ENCODE data around the gene FBXL5.

Gene FBXL5

GRCh38 chr4:15665753-15666365 lies 10.7 kb upstream of the FBXL5 start:
- H3K36me3 ChIP-seq (ENCODE audit: control insufficient read depth, insufficient read depth, low read length), result peaks cover 55% of the 10 kb centered on the region
- peaks cover 11% of the 10 kb centered on the region for H3K4me1 ChIP-seq (ENCODE audit: control insufficient read depth, insufficient read depth, low read length, poor library complexity, severe bottlenecking)
- WGBS, 2 experiments (ENCODE audit: insufficient coverage in 2 of 2), result 100% methylated on average over 1 of the region's 3 CpGs
- H3K9me3 ChIP-seq (ENCODE audit: control insufficient read depth, low read length), result no peaks in the 10 kb centered on the region
- no peak overlapping the region for H3K27ac ChIP-seq (ENCODE audit: low read depth, low read length, severe bottlenecking)
- no peak overlapping the region for H3K4me3 ChIP-seq (ENCODE audit: extremely low read depth, insufficient read depth, low read length, poor library complexity, severe bottlenecking)

GRCh38 chr4:15659768-15660570 lies 4.8 kb upstream of the FBXL5 start:
- no CpG with 5 or more reads among the region's 5 CpGs for WGBS, 2 experiments (ENCODE audit: insufficient coverage in 2 of 2)

DNA sequence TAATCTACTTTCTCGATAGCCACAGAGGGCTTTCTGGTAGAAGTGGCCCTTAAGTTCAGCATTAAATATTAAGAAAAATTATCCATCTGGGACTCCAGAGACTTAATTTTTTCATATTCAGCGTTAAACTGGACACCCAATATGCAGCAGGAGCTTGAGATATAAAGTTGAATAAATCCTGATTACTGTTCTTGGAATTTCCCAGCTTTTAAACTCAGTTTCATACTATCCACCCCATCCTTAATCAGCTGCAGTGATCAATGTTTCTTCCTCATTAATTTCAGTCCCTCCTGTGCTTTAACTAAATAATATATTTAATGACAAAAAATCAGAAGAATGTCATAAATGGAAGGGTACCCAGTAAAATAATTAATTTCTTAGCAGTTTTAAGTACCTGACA lies 3.6 kb upstream of the FBXL5 start:
- peaks cover 10% of the 10 kb centered on the region for H3K4me1 ChIP-seq (ENCODE audit: control insufficient read depth, insufficient read depth, low read length, poor library complexity, severe bottlenecking)

More at GRCh38 chr4:15659768-15660570, 4.8 kb upstream of the FBXL5 start:
- Histone ChIP-seq H3K36me3 (ENCODE audit: control insufficient read depth, insufficient read depth, low read length) (peaks cover 50% of the 10 kb centered on the region), H3K4me1 (ENCODE audit: control insufficient read depth, insufficient read depth, low read length, poor library complexity, severe bottlenecking) (peaks cover 10% of the 10 kb centered on the region), H3K27ac (ENCODE audit: low read depth, low read length, severe bottlenecking) (no peak overlapping the region), H3K4me3 (ENCODE audit: extremely low read depth, insufficient read depth, low read length, poor library complexity, severe bottlenecking) (no peak overlapping the region), H3K9me3 (ENCODE audit: control insufficient read depth, low read length) (no peaks in the 10 kb centered on the region)

GRCh38 chr4:15658136-15658770 lies 3.1 kb upstream of the FBXL5 start:
- 100% methylated on average over 1 of the region's 4 CpGs for WGBS, 2 experiments (ENCODE audit: insufficient coverage in 2 of 2)
- peaks cover 42% of the 10 kb centered on the region for H3K36me3 ChIP-seq (ENCODE audit: control insufficient read depth, insufficient read depth, low read length)
- H3K4me3 ChIP-seq (ENCODE audit: extremely low read depth, insufficient read depth, low read length, poor library complexity, severe bottlenecking), result no peak overlapping the region
- no peaks in the 10 kb centered on the region for H3K9me3 ChIP-seq (ENCODE audit: control insufficient read depth, low read length)
- H3K4me1 ChIP-seq (ENCODE audit: control insufficient read depth, insufficient read depth, low read length, poor library complexity, severe bottlenecking), result peaks cover 14% of the 10 kb centered on the region
- H3K27ac ChIP-seq (ENCODE audit: low read depth, low read length, severe bottlenecking), result no peak overlapping the region

More for the DNA sequence above, 3.6 kb upstream of the FBXL5 start:
- WGBS, 2 experiments (ENCODE audit: insufficient coverage in 2 of 2), result 100% methylated on average over 1 of the region's 2 CpGs; no CpG with 5 or more reads in 1 of the 2 experiments
- Histone ChIP-seq H3K4me3 (ENCODE audit: extremely low read depth, insufficient read depth, low read length, poor library complexity, severe bottlenecking) (no peak overlapping the region), H3K36me3 (ENCODE audit: control insufficient read depth, insufficient read depth, low read length) (peaks cover 46% of the 10 kb centered on the region), H3K9me3 (ENCODE audit: control insufficient read depth, low read length) (no peaks in the 10 kb centered on the region), H3K27ac (ENCODE audit: low read depth, low read length, severe bottlenecking) (no peak overlapping the region)

- peaks cover 15% of the 10 kb centered on the region for H3K4me1 ChIP-seq (ENCODE audit: control insufficient read depth, insufficient read depth, low read length, poor library complexity, severe bottlenecking)
- no peak overlapping the region for H3K4me3 ChIP-seq (ENCODE audit: extremely low read depth, insufficient read depth, low read length, poor library complexity, severe bottlenecking)
- H3K27ac ChIP-seq (ENCODE audit: low read depth, low read length, severe bottlenecking), result no peak overlapping the region
- H3K36me3 ChIP-seq (ENCODE audit: control insufficient read depth, insufficient read depth, low read length), result peaks cover 41% of the 10 kb centered on the region
- H3K9me3 ChIP-seq (ENCODE audit: control insufficient read depth, low read length), result no peaks in the 10 kb centered on the region
Measured at GRCh38 chr4:15657366-15657765, 2.2 kb upstream of the FBXL5 start.

- 90 to 95% methylated on average over 11 to 12 of the region's 12 CpGs for WGBS, 2 experiments (ENCODE audit: insufficient coverage in 2 of 2)
- Histone ChIP-seq H3K27ac (ENCODE audit: low read depth, low read length, severe bottlenecking) (peak overlapping the region; percentile 95), H3K9me3 (ENCODE audit: control insufficient read depth, low read length) (no peaks in the 10 kb centered on the region), H3K4me1 (ENCODE audit: control insufficient read depth, insufficient read depth, low read length, poor library complexity, severe bottlenecking) (peaks cover 20% of the 10 kb centered on the region), H3K36me3 (ENCODE audit: control insufficient read depth, insufficient read depth, low read length) (peaks cover 37% of the 10 kb centered on the region), H3K4me3 (ENCODE audit: extremely low read depth, insufficient read depth, low read length, poor library complexity, severe bottlenecking) (no peak overlapping the region)
Measured at GRCh38 chr4:15656038-15656470, 897 bp upstream of the FBXL5 start.

GRCh38 chr4:15654593-15655222 lies 449 bp downstream of the FBXL5 start:
- Histone ChIP-seq H3K4me3 (ENCODE audit: extremely low read depth, insufficient read depth, low read length, poor library complexity, severe bottlenecking) (peak overlapping the region; percentile 70), H3K36me3 (ENCODE audit: control insufficient read depth, insufficient read depth, low read length) (peaks cover 24% of the 10 kb centered on the region), H3K9me3 (ENCODE audit: control insufficient read depth, low read length) (no peaks in the 10 kb centered on the region), H3K4me1 (ENCODE audit: control insufficient read depth, insufficient read depth, low read length, poor library complexity, severe bottlenecking) (peaks cover 13% of the 10 kb centered on the region), H3K27ac (ENCODE audit: low read depth, low read length, severe bottlenecking) (peak overlapping the region; percentile 85)
- 0% methylated on average over 58 to 64 of the region's 66 CpGs for WGBS, 2 experiments (ENCODE audit: insufficient coverage in 2 of 2)

DNA sequence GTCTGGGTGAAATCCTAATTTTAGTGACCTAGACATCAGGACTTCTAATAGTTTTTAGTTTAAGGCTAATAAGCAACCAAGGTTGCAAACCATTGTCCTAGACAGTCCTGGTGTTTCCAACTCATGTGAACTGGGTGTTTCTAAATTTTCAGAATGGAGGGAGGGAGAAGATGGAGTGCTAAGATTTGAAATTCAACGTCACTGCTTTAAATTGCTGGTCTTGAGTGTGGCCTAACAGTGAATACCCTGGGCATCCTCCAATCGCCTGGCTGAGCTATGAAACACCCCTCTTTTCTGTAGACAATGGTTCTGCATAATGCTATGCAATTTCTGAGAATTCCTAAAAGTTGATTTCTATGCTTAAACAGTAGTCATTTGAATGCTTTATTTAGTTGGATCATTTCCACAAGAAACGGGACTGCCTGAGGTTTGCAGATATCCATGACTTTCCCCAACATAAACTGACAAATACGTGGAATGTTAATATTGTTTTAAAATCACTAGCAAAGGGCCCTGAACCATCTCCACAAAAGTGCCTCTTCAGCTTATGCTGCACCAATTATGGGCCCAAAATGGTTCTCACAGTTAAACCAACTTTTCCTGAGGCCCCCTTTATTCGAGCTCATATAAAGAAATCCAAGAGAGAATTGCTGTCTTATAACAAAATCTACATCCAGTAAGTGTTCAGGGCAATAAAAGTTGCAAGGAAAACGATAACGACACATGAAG lies 1.1 kb downstream of the FBXL5 start:
- WGBS, 2 experiments (ENCODE audit: insufficient coverage in 2 of 2), result 0% methylated on average over 1 to 3 of the region's 7 CpGs
- peaks cover 10% of the 10 kb centered on the region for H3K4me1 ChIP-seq (ENCODE audit: control insufficient read depth, insufficient read depth, low read length, poor library complexity, severe bottlenecking)
- H3K36me3 ChIP-seq (ENCODE audit: control insufficient read depth, insufficient read depth, low read length), result peaks cover 18% of the 10 kb centered on the region
- H3K9me3 ChIP-seq (ENCODE audit: control insufficient read depth, low read length), result no peaks in the 10 kb centered on the region
- peak overlapping the region; percentile 85 for H3K27ac ChIP-seq (ENCODE audit: low read depth, low read length, severe bottlenecking)
- H3K4me3 ChIP-seq (ENCODE audit: extremely low read depth, insufficient read depth, low read length, poor library complexity, severe bottlenecking), result peak overlapping the region; percentile 70

- 92 to 100% methylated on average over 2 of the region's 4 CpGs for WGBS, 2 experiments (ENCODE audit: insufficient coverage in 2 of 2)
- Histone ChIP-seq H3K9me3 (ENCODE audit: control insufficient read depth, low read length) (no peaks in the 10 kb centered on the region), H3K4me3 (ENCODE audit: extremely low read depth, insufficient read depth, low read length, poor library complexity, severe bottlenecking) (peak overlapping the region; percentile 70), H3K4me1 (ENCODE audit: control insufficient read depth, insufficient read depth, low read length, poor library complexity, severe bottlenecking) (peaks cover 10% of the 10 kb centered on the region), H3K36me3 (ENCODE audit: control insufficient read depth, insufficient read depth, low read length) (peaks cover 13% of the 10 kb centered on the region), H3K27ac (ENCODE audit: low read depth, low read length, severe bottlenecking) (no peak overlapping the region)
Measured at GRCh38 chr4:15653420-15653819, 1.7 kb downstream of the FBXL5 start.

DNA sequence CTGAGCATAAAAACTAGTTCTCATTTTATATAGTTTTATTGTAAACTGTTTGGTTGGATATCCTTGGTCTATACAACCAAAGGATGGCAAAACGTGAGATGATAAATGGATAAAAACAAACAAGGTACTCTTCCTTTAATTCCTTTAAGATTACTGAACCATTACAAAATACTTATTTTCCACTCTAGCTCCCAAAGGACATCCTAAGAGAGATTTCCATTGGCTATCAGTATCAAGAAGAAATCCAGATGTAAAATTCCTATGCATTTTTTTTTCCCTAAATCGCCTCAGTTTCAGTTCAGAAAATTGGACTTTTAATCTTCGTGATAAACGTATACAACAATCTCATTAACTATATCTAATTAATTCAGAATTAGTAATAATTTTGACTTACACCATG lies 2.3 kb downstream of the FBXL5 start:
- Histone ChIP-seq H3K27ac (ENCODE audit: low read depth, low read length, severe bottlenecking) (no peak overlapping the region), H3K4me3 (ENCODE audit: extremely low read depth, insufficient read depth, low read length, poor library complexity, severe bottlenecking) (peak overlapping the region; percentile 70), H3K4me1 (ENCODE audit: control insufficient read depth, insufficient read depth, low read length, poor library complexity, severe bottlenecking) (peaks cover 10% of the 10 kb centered on the region), H3K9me3 (ENCODE audit: control insufficient read depth, low read length) (no peaks in the 10 kb centered on the region), H3K36me3 (ENCODE audit: control insufficient read depth, insufficient read depth, low read length) (peaks cover 7% of the 10 kb centered on the region)
- 100% methylated on average over 1 of the region's 4 CpGs; no CpG with 5 or more reads in 1 of the 2 experiments for WGBS, 2 experiments (ENCODE audit: insufficient coverage in 2 of 2)

All from mesodermal cell (in vitro differentiated cells).